Measurements from ENCODE around the gene SUSD2.
"Not testable (repeated sequence)": the region's sequence is repeated elsewhere in the genome, so short reads cannot be mapped to it uniquely, and the experiment has no call there.

SUSD2 gene

GRCh38 chr22:24177045-24177444, 4.2 kb upstream of the SUSD2 start:
- DNase-seq (ENCODE audit: low spot score) = no peak

GRCh38 chr22:24177456-24177855, 3.8 kb upstream of the SUSD2 start:
- no peak for DNase-seq (ENCODE audit: low spot score)

GRCh38 chr22:24178021-24178431, 3.3 kb upstream of the SUSD2 start:
- DNase-seq (ENCODE audit: low spot score) = no peak

- peak; percentile 53 for DNase-seq (ENCODE audit: low spot score)
These were observed 2.5 kb upstream of the SUSD2 start for GRCh38 chr22:24178502-24179440.

- no peak for DNase-seq (ENCODE audit: low spot score)
These were observed 1.6 kb upstream of the SUSD2 start for GRCh38 chr22:24179478-24180210.

GRCh38 chr22:24180316-24181087, 785 bp upstream of the SUSD2 start:
- DNase-seq (ENCODE audit: low spot score) = no peak

- no peak for DNase-seq (ENCODE audit: low spot score)
These were observed 961 bp downstream of the SUSD2 start for GRCh38 chr22:24181996-24182899.

GRCh38 chr22:24182900-24183246, 1.6 kb downstream of the SUSD2 start:
- DNase-seq (ENCODE audit: low spot score) = not testable (repeated sequence)

GRCh38 chr22:24183321-24184031, 2.2 kb downstream of the SUSD2 start:
- DNase-seq (ENCODE audit: low spot score) = no peak

- DNase-seq (ENCODE audit: low spot score) = no peak
These were observed 2.9 kb downstream of the SUSD2 start for GRCh38 chr22:24184057-24184798.

GRCh38 chr22:24185001-24185500, 3.8 kb downstream of the SUSD2 start:
- DNase-seq (ENCODE audit: low spot score) = no peak

GRCh38 chr22:24185501-24186351, 4.4 kb downstream of the SUSD2 start:
- no peak for DNase-seq (ENCODE audit: low spot score)

- no peak for DNase-seq (ENCODE audit: low spot score)
These were observed 5.1 kb downstream of the SUSD2 start for GRCh38 chr22:24186352-24186740.

- no peak for DNase-seq (ENCODE audit: low spot score)
These were observed 5.8 kb downstream of the SUSD2 start for GRCh38 chr22:24186892-24187670.

- no peak for DNase-seq (ENCODE audit: low spot score)
These were observed 6.7 kb downstream of the SUSD2 start for GRCh38 chr22:24187731-24188644.

- no peak for DNase-seq (ENCODE audit: low spot score)
These were observed 7.5 kb downstream of the SUSD2 start for GRCh38 chr22:24188705-24189248.
